Endothelial cell of umbilical vein (primary cell): ENCODE measurements around the gene MYO9A. TPM values are rescaled to one million over a fixed set of nuclear protein-coding genes. Genes with fewer than 3 reads are reported as not detected.

Experiments
- BruUV-seq: library from RNA; stranded (reverse); fragments of 400-500 nt; replicated peaks from 2 replicates; lab custom pipeline; 2021; lab: Mats Ljungman, UMichigan
- CTCF ChIA-PET: fragments of 300-600, 350-600 bp; sonication (Branson Sonifier 250); formaldehyde crosslinking; loops from one replicate; lab custom pipeline; 2021; ENCODE audit warnings: antibody characterized with exemption, inconsistent platforms; lab: Charles Lee
- POLR2A ChIA-PET: fragments of 300-600, 350-600 bp; sonication (Branson Sonifier 250); formaldehyde crosslinking; loops from one replicate; lab custom pipeline; 2021; ENCODE audit warnings: antibody characterized with exemption, inconsistent platforms; lab: Charles Lee
- DNase-seq: peaks from one replicate; pipeline ENCODE4 v3.0.0-alpha.2; 2011; ENCODE audit warnings: low read depth, low spot score
- FAIRE-seq: peaks from 2 replicates; lab custom pipeline; 2011; peaks lifted over from hg19 to GRCh38; lab: Jason Lieb, UNC
- H2AFZ ChIP-seq: 2 replicates; pipeline ENCODE4 v1.6.0; 2012; ENCODE audit warnings: low read depth, low read length, control low read depth, inconsistent platforms
- H3K27ac ChIP-seq: 2 replicates; pipeline ENCODE4 v1.5.1; 2011; ENCODE audit warnings: low read depth, mild to moderate bottlenecking, control low read depth, low read length, moderate library complexity; ENCODE audit not compliant: insufficient read depth
- H3K27me3 ChIP-seq, 2 experiments: 2 replicates each; pipeline versions ENCODE4 v1.6.0 to v1.6.1; 2011; ENCODE audit warnings: low read length in 2 of 2, mixed read lengths in 1 of 2; ENCODE audit not compliant: control insufficient read depth in 2 of 2, insufficient read depth in 2 of 2
- H3K36me3 ChIP-seq, 2 experiments: 2 replicates in 1 of 2; 3 replicates in 1 of 2; pipeline ENCODE4 v1.5.1; 2011; ENCODE audit warnings: low read length in 2 of 2, mild to moderate bottlenecking in 1 of 2, moderate library complexity in 1 of 2; ENCODE audit not compliant: control insufficient read depth in 2 of 2, insufficient read depth in 2 of 2; ENCODE audit errors: extremely low read depth in 1 of 2
- H3K4me1 ChIP-seq: 3 replicates; pipeline ENCODE4 v1.5.1; 2011; ENCODE audit warnings: mild to moderate bottlenecking, low read length; ENCODE audit not compliant: control insufficient read depth, insufficient read depth; ENCODE audit errors: extremely low read depth
- H3K4me2 ChIP-seq: 2 replicates; pipeline ENCODE4 v1.6.1; 2011; ENCODE audit warnings: low read length, control low read depth, mixed read lengths; ENCODE audit not compliant: insufficient read depth
- H3K4me3 ChIP-seq, 3 experiments: fragments of 200-600 bp in 1 of 3; sonication (generic), shearing (Covaris generic) in 1 of 3; replicated peaks in 1 of 3; 2 replicates each; pipeline ENCODE4 v1.5.1; 2011 to 2016; ENCODE audit warnings: control low read depth in 3 of 3, low read length in 3 of 3, mild to moderate bottlenecking in 2 of 3, inconsistent platforms in 1 of 3, low read depth in 1 of 3, moderate library complexity in 1 of 3; ENCODE audit not compliant: insufficient read depth in 1 of 3
- H3K79me2 ChIP-seq: 2 replicates; pipeline ENCODE4 v1.6.0; 2012; ENCODE audit warnings: low read length, inconsistent platforms; ENCODE audit not compliant: control insufficient read depth, insufficient read depth
- H3K9ac ChIP-seq: replicated peaks from 2 replicates; pipeline ENCODE3; 2011; ENCODE audit warnings: low read length, control low read depth; ENCODE audit not compliant: insufficient read depth; ENCODE audit errors: extremely low read depth
- H3K9me1 ChIP-seq: replicated peaks from 3 replicates; pipeline ENCODE4 v1.6.0; 2011; ENCODE audit warnings: mild to moderate bottlenecking, low read length; ENCODE audit not compliant: control insufficient read depth, insufficient read depth; ENCODE audit errors: extremely low read depth
- H3K9me3 ChIP-seq: replicated peaks from 2 replicates; pipeline ENCODE4 v1.5.1; 2012; ENCODE audit warnings: low read length, inconsistent platforms; ENCODE audit not compliant: control insufficient read depth, insufficient read depth
- H4K20me1 ChIP-seq: replicated peaks from 2 replicates; pipeline ENCODE3; 2011; ENCODE audit warnings: mild to moderate bottlenecking, low read length; ENCODE audit not compliant: control insufficient read depth, insufficient read depth; ENCODE audit errors: extremely low read depth
- CTCF ChIP-seq, 2 donors: IDR thresholded peaks; 1 replicate in 1 of 2; 2 replicates in 1 of 2; pipeline ENCODE4 v1.5.1; 2011; ENCODE audit warnings: low read length in 2 of 2, mild to moderate bottlenecking in 2 of 2, moderate library complexity in 2 of 2, control low read depth in 1 of 2, inconsistent platforms in 1 of 2, low read depth in 1 of 2; ENCODE audit not compliant: insufficient read depth in 1 of 2; ENCODE audit errors: extremely low read depth in 1 of 2
- GATA2 ChIP-seq: IDR thresholded peaks from 2 replicates; pipeline ENCODE4 v1.7.0; 2011; ENCODE audit warnings: low read depth, mild to moderate bottlenecking, moderate library complexity, mixed read lengths, low read length; ENCODE audit not compliant: insufficient read length, insufficient read depth
- JUN ChIP-seq: IDR thresholded peaks from 2 replicates; pipeline ENCODE4 v1.6.1; 2011; ENCODE audit warnings: borderline replicate concordance, low read depth; ENCODE audit not compliant: insufficient read length, insufficient read depth
- dilution Hi-C: fragments of 300-500 bp; cut with MboI; formaldehyde crosslinking; loops from one replicate; pipeline ENCODE4 v1.15.0; 2019; ENCODE audit warnings: low sequenced_read_pairs; ENCODE audit not compliant: extremely low pct_ligation_motif_present
- intact Hi-C: fragments of 100-400 bp; cut with micrococcal nuclease; formaldehyde crosslinking; loops from one replicate; pipeline ENCODE4 v1.10.0; 2022
- polyA plus RNA-seq, 4 experiments: library from polyadenylated mRNA; depleted of rRNA in 3 of 4; stranded (reverse) in 3 of 4; unstranded in 1 of 4; fragments of >200 nt; gene quantifications; 2 replicates each; pipeline versions ENCODE4 v1.2.1 to v1.2.3, GENCODE V29; 2011 to 2012; ENCODE audit warnings: missing spikeins in 1 of 4
- total RNA-seq: library from RNA; stranded (reverse); gene quantifications from 2 replicates; pipeline ENCODE4 v1.2.3, GENCODE V29; 2021

MYO9A gene
- total and polyA plus RNA-seq, 2 donors (not counting 3 experiments of a cell fraction or from before 2014, with no cell fraction given), result 6.4 to 30.3 TPM

- no peak for TF ChIP-seq GATA2
- Histone ChIP-seq H3K4me3 (no peak overlapping the region), H3K4me1 (no peaks in the 10 kb centered on the region), H3K36me3 (no peaks in the 10 kb centered on the region), H3K27me3 (no peaks in the 10 kb centered on the region), H3K79me2 (no peaks in the 10 kb centered on the region), H3K9ac (no peak overlapping the region), H3K27ac (no peak overlapping the region), H4K20me1 (no peaks in the 10 kb centered on the region), H3K9me3 (no peaks in the 10 kb centered on the region), H2AFZ (no peak overlapping the region), H3K4me2 (no peak overlapping the region), H3K9me1 (no peaks in the 10 kb centered on the region)
- intact Hi-C loops (no loop called here), dilution Hi-C loops (no loop called here)
- FAIRE-seq (no peak), DNase-seq (no peak)
- POLR2A ChIA-PET, result no interaction called here
- BruUV-seq, result no TSS peak
- CTCF ChIA-PET, result interaction anchor here (1.2 to 1.7 kb wide), 3 partner anchors 11 to 443 kb away, joined by 3 to 4 read pairs (median 4); no protein-coding TSS in a partner anchor
Observed at GRCh38 chr15:71883447-71883846, 234.5 kb downstream of the MYO9A start.

- Histone ChIP-seq H3K4me3 (no peak overlapping the region), H4K20me1 (no peaks in the 10 kb centered on the region), H3K4me1 (no peaks in the 10 kb centered on the region), H3K36me3 (no peaks in the 10 kb centered on the region), H3K27me3 (no peaks in the 10 kb centered on the region), H3K9me3 (no peaks in the 10 kb centered on the region), H3K27ac (no peak overlapping the region), H3K4me2 (no peak overlapping the region), H3K79me2 (no peaks in the 10 kb centered on the region), H3K9ac (no peak overlapping the region), H2AFZ (no peak overlapping the region), H3K9me1 (no peaks in the 10 kb centered on the region)
- intact Hi-C loops, result no loop called here
- dilution Hi-C loops, result no loop called here
- POLR2A ChIA-PET, result no interaction called here
- FAIRE-seq (no peak), DNase-seq (no peak)
- TF ChIP-seq JUN (no peak), CTCF (IDR thresholded peaks at IDR 0.05; ENCODE audit: extremely low read depth in 1 of 2, insufficient read depth in 1 of 2, low read depth in 1 of 2, low read length in 2 of 2) (no peak)
- CTCF ChIA-PET, result interaction anchor here (1.0 kb wide), 1 partner anchor 17 kb away, joined by 3 read pairs; no protein-coding TSS in a partner anchor
- no TSS peak for BruUV-seq
Observed at GRCh38 chr15:71880276-71880675, 237.7 kb downstream of the MYO9A start.
